Left renal cortex interstitium (tissue), 4 donors: ENCODE data around the gene ZNF18. TPM values are rescaled to one million over a fixed set of nuclear protein-coding genes. Genes with fewer than 3 reads are reported as not detected.

Source experiments
- polyA plus RNA-seq, 4 donors: library from polyadenylated mRNA; unstranded; fragments of 120-200 nt; gene quantifications; one replicate each; pipeline ENCODE4 v1.2.1, GENCODE V29; 2013; ENCODE audit not compliant: insufficient read length in 4 of 4

Gene ZNF18
- polyA plus RNA-seq, 4 donors: 9.6 to 11.5 (median 11.0) TPM

Other genes with a start within 250 kb of the ZNF18 start
- gene MAP2K4, start 23.4 kb upstream of the ZNF18 start, polyA plus RNA-seq: 10 to 100 TPM; 37.7 to 43.8 (median 40.1) TPM